ENCODE measurements around the gene TM9SF2. TPM values are rescaled to one million over a fixed set of nuclear protein-coding genes. Genes with fewer than 3 reads are reported as not detected.
"Not testable (repeated sequence)": the region's sequence is repeated elsewhere in the genome, so short reads cannot be mapped to it uniquely, and the experiment has no call there.

The TM9SF2 gene
- total RNA-seq, 1 experiment from 2014 or later = 106 TPM

GRCh38 chr13:99556867-99557443, 55.7 kb downstream of the TM9SF2 start:
- Histone ChIP-seq H3K9me3 (no peaks in the 10 kb centered on the region), H3K36me3 (peaks cover 63% of the 10 kb centered on the region), H3K4me3 (no peak overlapping the region), H3K27me3 (no peaks in the 10 kb centered on the region)
- no peak for DNase-seq

- H3K4me3 ChIP-seq = no peak overlapping the region
- DNase-seq = no peak
- no peaks in the 10 kb centered on the region for H3K27me3 ChIP-seq
- H3K36me3 ChIP-seq = peaks cover 51% of the 10 kb centered on the region
- no peaks in the 10 kb centered on the region for H3K9me3 ChIP-seq
Measured at GRCh38 chr13:99558570-99559180, 57.4 kb downstream of the TM9SF2 start.

- Histone ChIP-seq H3K36me3 (peaks cover 52% of the 10 kb centered on the region), H3K9me3 (no peaks in the 10 kb centered on the region), H3K27me3 (no peaks in the 10 kb centered on the region), H3K4me3 (no peak overlapping the region)
- DNase-seq = no peak
Measured at GRCh38 chr13:99559560-99559959, 58.3 kb downstream of the TM9SF2 start.

- peaks cover 55% of the 10 kb centered on the region for H3K36me3 ChIP-seq
- H3K9me3 ChIP-seq = no peaks in the 10 kb centered on the region
- no peaks in the 10 kb centered on the region for H3K27me3 ChIP-seq
- no peak overlapping the region for H3K4me3 ChIP-seq
- DNase-seq = no peak
Measured at GRCh38 chr13:99563404-99563803, 62.1 kb downstream of the TM9SF2 start.

GRCh38 chr13:99564386-99564785, 63.1 kb downstream of the TM9SF2 start:
- H3K9me3 ChIP-seq = peaks cover 3% of the 10 kb centered on the region
- H3K36me3 ChIP-seq = peaks cover 45% of the 10 kb centered on the region
- H3K27me3 ChIP-seq = no peaks in the 10 kb centered on the region
- H3K4me3 ChIP-seq = no peak overlapping the region
- no peak for DNase-seq

GRCh38 chr13:99565478-99566124, 64.3 kb downstream of the TM9SF2 start:
- Histone ChIP-seq H3K4me3 (no peak overlapping the region), H3K36me3 (peaks cover 38% of the 10 kb centered on the region), H3K27me3 (no peaks in the 10 kb centered on the region), H3K9me3 (peaks cover 3% of the 10 kb centered on the region)
- no peak for DNase-seq

GRCh38 chr13:99566125-99567083, 65.1 kb downstream of the TM9SF2 start:
- Histone ChIP-seq H3K9me3 (peaks cover 3% of the 10 kb centered on the region), H3K27me3 (no peaks in the 10 kb centered on the region), H3K4me3 (no peak overlapping the region), H3K36me3 (peaks cover 30% of the 10 kb centered on the region)
- no peak for DNase-seq

GRCh38 chr13:99568901-99569300, 67.6 kb downstream of the TM9SF2 start:
- H3K27me3 ChIP-seq, H3K4me3 ChIP-seq, H3K9me3 ChIP-seq, DNase-seq: not testable (repeated sequence)
- peaks cover 21% of the 10 kb centered on the region for H3K36me3 ChIP-seq

GRCh38 chr13:99572131-99572530, 70.9 kb downstream of the TM9SF2 start:
- DNase-seq = no peak
- no peaks in the 10 kb centered on the region for H3K27me3 ChIP-seq
- H3K4me3 ChIP-seq = no peak overlapping the region
- H3K9me3 ChIP-seq = peaks cover 3% of the 10 kb centered on the region
- peaks cover 5% of the 10 kb centered on the region for H3K36me3 ChIP-seq

GRCh38 chr13:99572921-99573320, 71.6 kb downstream of the TM9SF2 start:
- Histone ChIP-seq H3K27me3 (no peaks in the 10 kb centered on the region), H3K36me3 (peaks cover 4% of the 10 kb centered on the region), H3K9me3 (peaks cover 3% of the 10 kb centered on the region), H3K4me3 (no peak overlapping the region)
- no peak for DNase-seq

GRCh38 chr13:99575376-99576120, 74.3 kb downstream of the TM9SF2 start:
- Histone ChIP-seq H3K4me3 (no peak overlapping the region), H3K27me3 (no peaks in the 10 kb centered on the region), H3K9me3 (no peaks in the 10 kb centered on the region), H3K36me3 (no peaks in the 10 kb centered on the region)
- DNase-seq = no peak

GRCh38 chr13:99577934-99578917, 77.0 kb downstream of the TM9SF2 start:
- H3K27me3 ChIP-seq = no peaks in the 10 kb centered on the region
- DNase-seq = no peak
- H3K36me3 ChIP-seq = no peaks in the 10 kb centered on the region
- no peak overlapping the region for H3K4me3 ChIP-seq
- no peaks in the 10 kb centered on the region for H3K9me3 ChIP-seq

- Histone ChIP-seq H3K27me3 (no peaks in the 10 kb centered on the region), H3K4me3 (no peak overlapping the region), H3K36me3 (no peaks in the 10 kb centered on the region), H3K9me3 (no peaks in the 10 kb centered on the region)
- DNase-seq = no peak
Measured at GRCh38 chr13:99580500-99581268, 79.4 kb downstream of the TM9SF2 start.

GRCh38 chr13:99582511-99582910, 81.2 kb downstream of the TM9SF2 start:
- H3K36me3 ChIP-seq = no peaks in the 10 kb centered on the region
- DNase-seq = no peak
- H3K9me3 ChIP-seq = no peaks in the 10 kb centered on the region
- H3K4me3 ChIP-seq = no peak overlapping the region
- no peaks in the 10 kb centered on the region for H3K27me3 ChIP-seq

GRCh38 chr13:99585609-99586008, 84.3 kb downstream of the TM9SF2 start:
- H3K9me3 ChIP-seq = no peaks in the 10 kb centered on the region
- no peak overlapping the region for H3K4me3 ChIP-seq
- no peaks in the 10 kb centered on the region for H3K27me3 ChIP-seq
- DNase-seq = no peak
- no peaks in the 10 kb centered on the region for H3K36me3 ChIP-seq

All from MG63 (cell line).